BJ (cell line): Measurements from ENCODE around the gene ACTA2. TPM values are rescaled to one million over a fixed set of nuclear protein-coding genes. Genes with fewer than 3 reads are reported as not detected.

Experiments
- CTCF ChIA-PET: fragments of 350-600 bp; formaldehyde crosslinking; extraction: SDS; loops from one replicate; lab custom pipeline; 2021; ENCODE audit warnings: antibody characterized with exemption, inconsistent platforms; lab: Yijun Ruan, JAX
- POLR2A ChIA-PET: fragments of 300-600 bp; sonication (Branson Sonifier 250); formaldehyde crosslinking; extraction: SDS; loops from one replicate; lab custom pipeline; 2021; ENCODE audit warnings: antibody characterized with exemption; lab: Charles Lee
- DNase-seq: peaks from one replicate; pipeline ENCODE4 v3.0.0-alpha.2; 2011; ENCODE audit warnings: low read depth
- H3K27me3 ChIP-seq: 2 replicates; pipeline ENCODE4 v1.6.0; 2011; ENCODE audit warnings: low read length; ENCODE audit not compliant: control insufficient read depth, insufficient read depth
- H3K36me3 ChIP-seq: 2 replicates; pipeline ENCODE4 v1.5.1; 2011; ENCODE audit warnings: low read length; ENCODE audit not compliant: control insufficient read depth, insufficient read depth
- H3K4me3 ChIP-seq: 2 replicates; pipeline ENCODE4 v1.5.1; 2011; ENCODE audit warnings: low read depth, mild to moderate bottlenecking, control low read depth, low read length
- CTCF ChIP-seq: IDR thresholded peaks from 2 replicates; pipeline ENCODE4 v1.5.1; 2011; ENCODE audit warnings: low read depth, mild to moderate bottlenecking, control low read depth, inconsistent platforms, low read length, moderate library complexity; ENCODE audit not compliant: insufficient read depth
- polyA plus RNA-seq: library from polyadenylated mRNA; depleted of rRNA; stranded (reverse); fragments of >200 nt; gene quantifications from 2 replicates; pipeline ENCODE4 v1.2.3, GENCODE V29; 2011

Gene ACTA2
- polyA plus RNA-seq, 1 experiment: 1,821 TPM

GRCh38 chr10:88991161-88991898 is 38.8 kb upstream of the ACTA2 start:
- no peaks in the 10 kb centered on the region; the same call in 1 of the 2 replicates for H3K36me3 ChIP-seq
- H3K4me3 ChIP-seq: peak overlapping the region; percentile 75
- 0 out of 2 replicates have a peak, but pooled peaks have one; percentile 28 for TF ChIP-seq CTCF
- ChIA-PET CTCF (interaction anchor here (0.6 to 8.4 kb wide), 13 partner anchors 38 to 310 kb away, joined by 3 to 136 read pairs (median 4); partner anchors contain the start of gene IFIT2), POLR2A (interaction anchor here (0.6 to 0.8 kb wide), 2 partner anchors 26 to 46 kb away, joined by 3 to 4 read pairs; no protein-coding TSS in a partner anchor)
- H3K27me3 ChIP-seq: no peaks in the 10 kb centered on the region
- DNase-seq: no peak

- Histone ChIP-seq H3K36me3 (no peaks in the 10 kb centered on the region), H3K27me3 (no peaks in the 10 kb centered on the region), H3K4me3 (peak within 1 kb of the TSS; percentile 75)
- ChIA-PET POLR2A (interaction anchor here (0.6 to 1.2 kb wide), 2 partner anchors 45 to 56 kb away, joined by 4 read pairs; no protein-coding TSS in a partner anchor), CTCF (interaction anchor here (0.6 to 8.4 kb wide), 15 partner anchors 16 to 311 kb away, joined by 3 to 136 read pairs (median 3); partner anchors contain the start of gene IFIT2)
- TF ChIP-seq CTCF: no peak
- no peak for DNase-seq
Observed at GRCh38 chr10:88990384-88991160, 38.0 kb upstream of the ACTA2 start, which contains the start of gene FAS. Gene FAS (plus strand): TSS chr10:88990798. CDS start chr10:88990877, 79 bp downstream.

GRCh38 chr10:88989824-88990383 is 37.3 kb upstream of the ACTA2 start:
- ChIA-PET POLR2A (interaction anchor here (0.5 to 1.2 kb wide), 2 partner anchors 55 to 338 kb away, joined by 3 to 4 read pairs; no protein-coding TSS in a partner anchor), CTCF (interaction anchor here (0.5 to 8.4 kb wide), 13 partner anchors 15 to 228 kb away, joined by 3 to 136 read pairs (median 4); no protein-coding TSS in a partner anchor)
- no peaks in the 10 kb centered on the region for H3K36me3 ChIP-seq
- H3K27me3 ChIP-seq: no peaks in the 10 kb centered on the region
- H3K4me3 ChIP-seq: peak overlapping the region; percentile 75
- no peak for TF ChIP-seq CTCF
- DNase-seq: peak; percentile 68

GRCh38 chr10:88989423-88989822 is 36.9 kb upstream of the ACTA2 start:
- no peak for DNase-seq
- peak overlapping the region; percentile 75 for H3K4me3 ChIP-seq
- no peak for TF ChIP-seq CTCF
- no peaks in the 10 kb centered on the region for H3K36me3 ChIP-seq
- CTCF ChIA-PET: interaction anchor here (0.5 to 8.4 kb wide), 10 partner anchors 15 to 229 kb away, joined by 3 to 136 read pairs (median 8); no protein-coding TSS in a partner anchor
- POLR2A ChIA-PET: interaction anchor here (1.2 kb wide), 1 partner anchor 55 kb away, joined by 4 read pairs; no protein-coding TSS in a partner anchor
- H3K27me3 ChIP-seq: no peaks in the 10 kb centered on the region
